SH-SY5Y (cell line): ENCODE data around the gene UBXN6.

ENCODE experiments used
- GATA2 ChIP-seq: IDR thresholded peaks from 2 replicates; pipeline ENCODE4 v1.6.1; 2011; ENCODE audit warnings: mild to moderate bottlenecking, low read depth, low read length
- GATA3 ChIP-seq: IDR thresholded peaks from 2 replicates; pipeline ENCODE4 v1.6.1; 2011; ENCODE audit warnings: low read depth, mild to moderate bottlenecking, low read length, moderate library complexity

Gene UBXN6

GRCh38 chr19:4474514-4475022, 17.0 kb upstream of the UBXN6 start:
- TF ChIP-seq GATA2 (no peak), GATA3 (no peak)

DNA sequence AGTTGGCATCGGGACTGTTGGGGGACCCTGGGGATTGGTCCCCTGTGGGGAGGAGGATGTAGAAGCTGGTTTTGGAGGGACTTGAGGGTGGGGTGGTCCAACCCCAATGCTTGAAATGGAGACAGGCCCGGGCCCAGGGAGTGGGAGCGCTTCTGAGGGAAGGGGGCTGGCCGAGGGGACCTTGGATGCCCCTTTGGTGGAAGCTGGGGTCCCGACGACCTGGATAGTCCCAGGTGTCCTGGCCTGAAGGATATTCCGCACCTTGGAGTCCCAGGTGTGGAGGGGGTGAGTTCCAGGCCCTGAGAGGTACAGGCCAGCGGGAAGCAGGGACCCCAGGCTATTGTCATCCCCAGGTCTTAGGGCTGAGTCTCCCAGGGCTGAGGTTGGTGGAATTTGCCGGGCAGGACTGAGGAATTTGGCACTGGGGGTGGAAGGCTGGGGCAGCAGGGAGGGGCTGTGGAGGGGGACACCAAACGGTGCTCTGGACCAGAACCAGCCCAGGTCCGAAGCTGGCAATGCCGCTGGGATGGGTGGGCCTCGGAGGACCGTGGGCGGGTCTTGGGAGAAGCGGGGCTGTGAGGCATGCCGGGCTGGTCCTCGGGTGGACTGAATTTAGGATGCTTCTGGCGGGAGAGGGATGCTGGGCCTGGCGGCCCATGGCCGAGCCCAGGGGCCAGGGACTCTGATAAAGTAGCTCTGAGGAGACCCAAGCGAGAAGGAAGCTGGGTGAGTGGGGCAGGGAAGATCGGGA, 16.3 kb upstream of the UBXN6 start:
- TF ChIP-seq GATA3, result no peak
- TF ChIP-seq GATA2, result no peak

DNA sequence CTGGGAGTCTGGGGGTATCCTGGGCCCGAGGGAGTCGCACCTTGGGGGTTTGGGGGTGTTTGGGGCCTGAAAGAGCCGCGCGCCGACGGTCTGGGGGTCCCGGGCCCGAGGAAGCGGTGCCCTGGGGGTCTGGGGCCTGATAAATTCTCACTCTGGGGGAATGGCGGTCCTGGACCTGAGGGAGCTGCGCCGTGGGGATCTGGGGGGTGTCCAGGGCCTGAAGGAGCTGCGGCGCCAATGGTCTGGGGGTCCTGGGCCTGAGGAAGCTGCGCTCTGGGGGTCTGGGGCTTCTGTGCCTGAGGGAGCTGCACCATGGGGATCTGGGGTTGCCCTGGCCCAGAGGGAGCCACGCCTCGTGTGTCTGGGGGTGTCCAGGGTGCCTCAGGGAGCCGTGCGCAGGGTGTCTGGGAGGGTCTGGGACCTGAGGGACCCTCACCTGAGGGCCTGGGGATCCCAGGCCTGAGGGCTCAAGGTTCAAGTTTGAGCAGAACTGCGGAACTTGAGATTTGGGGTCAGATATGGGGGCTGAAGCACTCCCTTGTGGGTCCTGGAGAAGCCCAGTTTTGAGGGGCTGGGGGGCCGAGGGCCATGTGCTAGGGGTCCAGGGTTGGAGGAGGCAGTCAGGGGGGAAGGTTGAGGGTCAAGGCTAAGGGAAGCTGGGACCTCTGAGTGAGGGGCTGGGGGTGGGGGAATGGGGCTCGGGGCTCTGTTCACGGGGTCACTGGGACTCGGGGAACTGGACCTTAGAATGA, 15.6 kb upstream of the UBXN6 start:
- no peak for TF ChIP-seq GATA3
- no peak for TF ChIP-seq GATA2

DNA sequence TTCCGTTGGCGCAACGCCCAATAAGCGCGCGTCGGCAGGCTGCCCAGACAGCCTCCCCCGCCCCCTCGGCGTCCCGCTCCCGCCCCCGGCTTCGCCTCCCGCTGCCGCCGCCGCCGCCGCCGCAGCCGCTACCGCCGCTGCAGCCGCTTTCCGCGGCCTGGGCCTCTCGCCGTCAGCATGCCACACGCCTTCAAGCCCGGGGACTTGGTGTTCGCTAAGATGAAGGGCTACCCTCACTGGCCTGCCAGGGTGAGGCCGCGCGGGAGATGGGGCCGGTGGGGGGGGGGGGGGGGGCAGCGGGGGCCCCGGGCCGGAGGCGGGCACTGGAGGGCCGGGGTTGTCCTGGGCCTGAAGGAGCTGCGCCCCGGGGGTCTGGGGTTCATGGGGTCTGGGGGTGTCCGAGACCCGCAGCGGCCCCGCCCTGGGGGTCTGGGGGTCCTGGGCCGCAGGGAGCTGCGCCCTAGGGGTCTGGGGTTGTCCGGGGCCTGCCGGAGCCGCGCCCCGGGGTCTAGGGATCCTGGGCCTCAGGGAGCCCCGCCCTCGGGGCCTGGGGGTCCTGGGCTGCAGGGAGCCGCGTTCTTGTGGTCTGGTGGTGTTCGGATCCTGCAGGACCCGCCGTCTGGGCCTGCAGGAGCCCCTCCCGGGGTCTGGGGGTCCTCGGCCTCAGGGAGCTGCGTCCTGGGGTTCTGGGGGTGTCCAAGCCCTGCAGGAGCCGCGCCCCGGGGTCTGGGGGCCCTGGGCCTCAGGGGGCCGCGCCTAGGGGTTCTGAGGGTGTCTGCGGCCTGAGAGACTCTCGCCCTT, 14.8 kb upstream of the UBXN6 start, which contains the start of gene HDGFL2:
Gene HDGFL2 (plus strand): TSS at position 124 of the 801 bp plus-strand sequence. CDS start 54 bp downstream, at position 178.
- TF ChIP-seq GATA3 (no peak), GATA2 (no peak)

- TF ChIP-seq GATA3 (no peak), GATA2 (no peak)
These were observed 14.0 kb upstream of the UBXN6 start for GRCh38 chr19:4471403-4472173.

DNA sequence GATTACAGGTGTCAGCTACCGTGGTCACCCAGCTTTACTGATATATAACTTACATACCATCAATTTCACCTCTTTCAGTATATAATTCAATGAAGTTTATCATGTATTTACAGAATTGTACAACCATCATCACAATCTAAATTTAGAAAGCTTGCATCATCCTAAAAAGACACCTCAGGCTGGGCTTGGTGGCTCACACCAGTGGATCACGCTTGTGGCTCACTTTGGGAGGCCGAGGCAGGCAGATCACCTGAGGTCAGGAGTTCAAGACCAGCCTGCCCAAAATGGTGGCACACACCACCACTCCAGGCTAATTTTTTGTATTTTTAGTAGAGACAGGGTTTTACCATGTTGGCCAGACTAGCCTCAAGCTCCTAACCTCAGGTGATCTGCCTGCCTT, 10.2 kb upstream of the UBXN6 start:
- TF ChIP-seq GATA2 (no peak), GATA3 (no peak)

DNA sequence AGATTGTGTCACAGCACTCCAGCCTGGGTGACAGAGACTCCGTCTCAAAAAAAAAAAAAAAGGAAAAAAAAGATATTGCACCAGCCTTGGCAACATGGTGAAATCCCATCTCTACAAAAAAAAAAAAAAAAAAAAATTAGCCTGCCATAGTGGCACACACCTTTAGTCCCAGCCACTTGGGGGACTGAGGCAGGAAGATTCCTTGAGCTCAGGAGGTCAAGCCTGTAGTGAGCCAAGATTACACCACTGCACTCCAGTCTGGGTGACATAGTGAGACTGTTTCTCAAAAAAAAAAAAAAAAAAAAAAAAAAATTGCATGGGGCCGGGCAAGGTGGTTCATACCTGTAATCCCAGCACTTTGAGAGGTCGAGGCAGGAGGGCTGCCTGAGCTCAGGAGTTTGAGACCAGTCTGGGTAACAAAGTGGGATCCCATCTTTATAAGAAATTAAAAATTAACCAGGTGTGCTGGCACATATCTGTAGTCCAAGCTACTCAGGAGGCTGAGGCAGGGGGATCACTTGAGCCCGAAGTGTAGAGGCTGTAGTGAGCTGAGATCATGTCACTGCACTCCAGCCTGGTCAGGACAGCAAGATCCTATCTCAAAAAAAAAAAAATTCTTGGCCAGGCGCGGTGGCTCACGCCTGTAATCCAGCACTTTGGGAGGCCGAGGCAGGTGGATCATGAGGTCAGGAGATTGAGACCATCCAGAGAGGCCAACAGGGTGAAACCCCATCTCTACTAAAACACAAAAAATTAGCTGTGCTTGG, 7.4 kb upstream of the UBXN6 start:
- no peak for TF ChIP-seq GATA2
- no peak for TF ChIP-seq GATA3

- no peak for TF ChIP-seq GATA3
- no peak for TF ChIP-seq GATA2
These were observed 546 bp downstream of the UBXN6 start for GRCh38 chr19:4456843-4457653.

GRCh38 chr19:4456476-4456842, 1.1 kb downstream of the UBXN6 start:
- TF ChIP-seq GATA2, result no peak
- no peak for TF ChIP-seq GATA3

DNA sequence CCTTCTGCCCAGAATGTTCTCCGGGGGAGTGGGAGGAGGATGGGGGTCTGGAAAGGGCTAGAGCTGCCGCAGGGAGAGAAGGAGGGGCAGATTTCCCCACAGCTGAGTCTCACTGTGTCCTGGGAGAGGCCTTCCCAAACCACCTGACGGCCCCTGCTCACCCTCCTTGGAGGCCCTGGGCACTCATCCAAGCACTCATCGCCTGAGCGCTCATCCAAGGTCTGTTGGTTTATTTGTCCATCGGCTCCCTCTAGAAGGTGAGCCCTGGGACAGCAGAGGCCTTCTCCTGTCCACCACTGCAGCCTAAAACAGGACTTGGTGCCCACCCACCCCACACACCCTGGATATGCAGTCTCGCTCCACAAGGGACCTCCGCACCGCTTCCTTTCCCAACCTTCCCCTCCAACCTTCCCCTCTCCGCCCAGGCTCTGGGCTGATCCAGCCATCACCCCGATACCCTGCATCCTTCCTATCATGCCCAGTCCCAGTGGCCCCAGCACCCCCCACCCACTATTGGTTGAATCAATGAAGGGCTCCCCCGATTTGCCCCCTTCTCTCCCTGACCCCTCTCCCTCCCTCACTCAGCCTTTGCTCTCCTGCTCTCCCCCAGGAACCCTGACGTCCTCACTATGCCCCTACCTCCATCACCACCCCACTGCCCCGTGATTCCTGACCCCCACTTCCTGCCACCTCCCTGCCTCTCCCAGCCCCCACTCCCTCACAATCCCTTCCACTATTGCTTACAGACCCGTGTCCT, 1.7 kb downstream of the UBXN6 start:
- TF ChIP-seq GATA2 (no peak), GATA3 (no peak)

GRCh38 chr19:4454747-4455718, 2.6 kb downstream of the UBXN6 start:
- TF ChIP-seq GATA3 (no peak), GATA2 (no peak)
